Measurements from ENCODE around the gene TTYH2.
"Not testable (repeated sequence)": the region's sequence is repeated elsewhere in the genome, so short reads cannot be mapped to it uniquely, and the experiment has no call there.

The TTYH2 gene

DNA sequence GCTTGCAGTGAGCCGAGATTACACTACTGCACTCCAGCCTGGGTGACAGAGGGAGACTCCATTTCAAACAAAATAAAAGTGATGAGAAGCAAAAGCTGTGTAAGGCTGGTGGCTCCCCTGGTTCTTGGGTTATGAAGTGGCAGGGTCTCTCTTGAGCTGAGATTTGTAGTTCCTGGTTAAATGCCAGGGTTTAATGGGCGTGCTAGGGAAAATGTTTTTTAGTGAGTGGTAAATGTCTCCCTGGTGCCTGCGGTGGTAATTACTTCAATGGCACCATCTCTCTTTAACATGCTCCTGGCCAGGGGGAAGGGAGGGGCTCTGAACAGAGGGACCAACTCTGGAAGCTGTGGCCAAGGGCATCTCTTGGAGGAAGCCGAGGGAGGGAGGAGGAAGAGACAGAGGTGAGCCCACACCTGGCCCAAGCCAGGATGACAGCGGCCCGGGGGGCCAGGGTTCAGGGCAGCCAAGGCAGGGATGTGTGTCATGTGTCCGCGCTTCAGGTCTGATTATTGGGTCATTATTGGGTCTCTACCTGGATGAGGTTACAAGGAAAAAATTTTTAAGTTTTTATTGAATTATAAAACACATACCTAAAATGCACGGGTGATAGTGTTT lies 27.7 kb upstream of the TTYH2 start:
- H3K27ac ChIP-seq = no peak overlapping the region
- TF ChIP-seq ZFX (IDR thresholded peaks at IDR 0.05) = no peak
- TF ChIP-seq, protein P1, sequence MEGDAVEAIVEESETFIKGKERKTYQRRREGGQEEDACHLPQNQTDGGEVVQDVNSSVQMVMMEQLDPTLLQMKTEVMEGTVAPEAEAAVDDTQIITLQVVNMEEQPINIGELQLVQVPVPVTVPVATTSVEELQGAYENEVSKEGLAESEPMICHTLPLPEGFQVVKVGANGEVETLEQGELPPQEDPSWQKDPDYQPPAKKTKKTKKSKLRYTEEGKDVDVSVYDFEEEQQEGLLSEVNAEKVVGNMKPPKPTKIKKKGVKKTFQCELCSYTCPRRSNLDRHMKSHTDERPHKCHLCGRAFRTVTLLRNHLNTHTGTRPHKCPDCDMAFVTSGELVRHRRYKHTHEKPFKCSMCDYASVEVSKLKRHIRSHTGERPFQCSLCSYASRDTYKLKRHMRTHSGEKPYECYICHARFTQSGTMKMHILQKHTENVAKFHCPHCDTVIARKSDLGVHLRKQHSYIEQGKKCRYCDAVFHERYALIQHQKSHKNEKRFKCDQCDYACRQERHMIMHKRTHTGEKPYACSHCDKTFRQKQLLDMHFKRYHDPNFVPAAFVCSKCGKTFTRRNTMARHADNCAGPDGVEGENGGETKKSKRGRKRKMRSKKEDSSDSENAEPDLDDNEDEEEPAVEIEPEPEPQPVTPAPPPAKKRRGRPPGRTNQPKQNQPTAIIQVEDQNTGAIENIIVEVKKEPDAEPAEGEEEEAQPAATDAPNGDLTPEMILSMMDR (conservative IDR thresholded peaks at IDR 0.05) = no peak

DNA sequence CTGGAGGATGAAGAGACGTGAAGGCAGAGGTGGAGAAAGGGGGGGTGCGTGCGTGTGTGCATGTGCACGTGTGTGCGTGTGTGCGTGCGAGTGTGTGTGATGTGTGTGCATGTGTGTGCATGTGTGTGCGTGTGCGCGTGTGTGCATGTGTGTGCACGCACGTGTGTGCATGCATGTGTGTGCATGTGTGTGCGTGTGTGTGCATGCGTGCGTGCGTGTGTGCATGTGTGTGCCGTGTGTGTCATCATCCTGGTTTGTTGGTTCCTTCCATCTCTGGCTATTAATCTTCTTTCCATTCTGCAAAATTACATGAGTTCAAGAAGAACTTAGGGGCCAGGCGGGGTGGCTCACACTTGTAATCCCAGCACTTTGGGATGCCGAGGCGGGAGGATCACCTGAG lies 26.9 kb upstream of the TTYH2 start:
- no peak overlapping the region for H3K27ac ChIP-seq
- TF ChIP-seq, protein P1 (conservative IDR thresholded peaks at IDR 0.05) = no peak
- no peak for TF ChIP-seq ZFX (IDR thresholded peaks at IDR 0.05)

DNA sequence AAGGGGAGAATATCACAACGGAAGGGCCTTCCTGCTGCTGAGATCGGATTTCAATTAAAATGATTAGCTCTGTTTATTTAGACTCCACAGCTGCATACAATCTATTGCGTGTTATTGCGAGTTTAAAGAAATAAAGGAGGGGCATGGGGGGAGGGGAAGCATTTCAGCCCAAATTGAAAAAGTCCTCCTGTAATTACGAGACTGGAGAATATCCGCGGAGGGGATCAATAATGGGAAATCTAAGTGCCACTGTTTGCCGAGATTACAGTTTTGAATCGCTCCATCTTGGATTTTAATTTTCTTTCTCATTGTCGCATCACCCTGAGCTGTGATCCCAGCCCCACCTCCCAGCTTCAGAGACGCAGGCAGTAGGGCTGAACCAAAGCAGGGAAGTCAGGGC lies 25.6 kb upstream of the TTYH2 start:
- H3K27ac ChIP-seq = no peak overlapping the region
- TF ChIP-seq, protein P1 (conservative IDR thresholded peaks at IDR 0.05) = no peak
- no peak for TF ChIP-seq ZFX (IDR thresholded peaks at IDR 0.05)

DNA sequence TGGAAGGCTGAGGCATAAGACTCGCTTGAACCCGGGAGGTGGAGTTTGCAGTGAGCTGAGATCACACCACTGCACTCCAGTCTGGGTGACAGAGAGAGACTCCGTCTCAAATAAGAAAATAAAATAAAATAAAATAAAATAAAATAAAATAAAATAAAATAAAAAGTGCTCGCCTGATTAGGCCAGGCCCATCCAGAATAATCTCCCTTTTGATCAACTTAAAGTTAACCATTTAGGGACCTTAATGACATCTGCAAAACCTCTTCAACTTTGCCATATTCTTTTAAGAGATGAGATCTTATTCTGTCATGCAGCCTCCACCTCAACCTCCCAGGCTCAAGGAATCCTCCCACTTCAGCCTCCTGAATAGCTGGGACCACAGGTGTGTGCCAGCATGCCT lies 24.7 kb upstream of the TTYH2 start:
- H3K27ac ChIP-seq = not testable (repeated sequence)

DNA sequence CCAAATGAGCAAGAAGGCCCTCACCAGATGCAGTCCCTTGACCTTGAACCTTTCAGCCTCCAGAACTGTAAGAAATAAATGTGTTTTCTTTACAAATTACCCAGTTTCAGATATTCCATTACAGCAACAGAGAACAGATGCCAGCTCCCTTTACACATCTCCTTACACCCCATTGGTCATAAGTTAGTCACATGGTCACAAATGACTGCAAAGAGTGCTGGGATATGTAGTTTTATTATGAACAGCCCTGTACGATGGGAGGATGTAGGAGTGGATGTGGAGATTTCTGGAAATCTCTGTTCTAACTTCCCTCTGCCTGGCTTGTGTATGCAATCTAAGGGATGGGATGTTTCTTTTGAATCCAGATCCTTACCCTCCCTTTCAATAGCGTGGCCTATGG lies 23.2 kb upstream of the TTYH2 start:
- no peak for TF ChIP-seq ZFX (IDR thresholded peaks at IDR 0.05)
- TF ChIP-seq, protein P1 (conservative IDR thresholded peaks at IDR 0.05) = no peak
- H3K27ac ChIP-seq = no peak overlapping the region

DNA sequence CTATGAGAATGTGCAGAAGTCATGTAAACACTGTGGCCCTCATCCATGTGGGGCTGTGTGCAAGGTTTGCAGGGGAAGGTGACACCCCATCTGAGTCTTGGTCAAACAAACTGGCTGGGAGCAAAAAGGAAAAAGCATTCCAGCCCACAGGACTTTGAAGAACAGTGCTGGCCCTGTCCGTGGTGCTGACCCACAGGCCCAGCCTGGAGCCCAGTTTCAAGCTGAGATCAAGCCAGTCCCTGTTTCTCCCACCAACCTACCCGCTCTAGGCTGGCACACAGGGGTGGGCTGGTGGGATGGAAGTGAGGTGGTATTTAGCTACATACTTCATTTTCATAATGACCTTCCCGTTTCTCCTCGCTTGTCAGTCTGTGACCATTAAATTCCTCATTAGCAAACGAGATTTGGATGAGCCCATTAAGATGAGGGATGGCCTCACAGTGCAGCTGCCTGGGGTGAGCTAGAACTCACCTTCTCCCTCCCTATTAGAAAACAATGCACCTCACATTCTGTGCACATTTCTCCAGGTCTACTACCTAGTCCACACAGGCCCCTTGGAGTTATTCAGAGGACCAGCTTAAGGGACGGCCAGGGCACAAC lies 22.5 kb upstream of the TTYH2 start:
- no peak for TF ChIP-seq ZFX (IDR thresholded peaks at IDR 0.05)
- TF ChIP-seq, protein P1 (conservative IDR thresholded peaks at IDR 0.05) = no peak
- no peak overlapping the region for H3K27ac ChIP-seq

DNA sequence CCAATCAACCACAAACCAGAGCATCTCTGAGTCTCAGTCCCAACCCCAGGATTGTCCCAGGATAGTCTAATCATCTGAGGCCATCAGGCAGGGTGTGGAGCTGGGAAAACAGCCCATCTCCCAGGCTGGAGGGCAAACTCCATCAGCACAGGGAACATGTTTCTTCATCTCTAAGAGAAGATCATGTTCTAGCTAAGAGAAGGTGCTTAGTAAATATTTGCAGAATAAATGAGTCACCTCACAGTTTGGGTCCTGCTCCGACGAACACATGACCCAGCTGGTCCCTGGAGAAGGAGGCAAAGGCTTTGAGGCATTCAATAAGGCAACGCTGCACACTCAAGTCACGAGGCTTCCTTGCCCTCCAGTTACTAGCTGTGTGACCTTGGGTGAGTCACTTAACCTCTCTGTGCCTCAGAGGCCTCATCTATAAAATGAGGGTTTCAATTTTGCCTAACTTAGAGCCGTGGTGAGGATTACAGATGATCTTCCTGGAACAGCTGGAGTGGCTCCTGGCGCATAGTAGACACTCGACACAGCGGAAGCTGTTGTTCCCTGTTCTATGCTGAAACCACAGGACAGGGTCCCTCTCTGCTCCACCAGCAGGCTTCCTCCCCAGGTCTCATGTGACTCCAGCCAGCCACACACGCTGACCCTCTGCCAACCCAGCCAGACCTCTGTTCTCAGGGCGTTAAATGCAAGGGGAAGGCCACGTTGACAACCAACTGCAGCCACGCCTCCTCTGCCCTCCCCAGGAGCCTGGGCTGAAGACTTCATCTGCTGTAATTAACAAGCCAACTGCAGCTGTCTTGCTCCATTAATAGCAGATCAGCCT lies 20.2 kb upstream of the TTYH2 start:
- TF ChIP-seq, protein P1 (conservative IDR thresholded peaks at IDR 0.05) = no peak
- TF ChIP-seq ZFX (IDR thresholded peaks at IDR 0.05) = no peak
- H3K27ac ChIP-seq = peak overlapping the region; percentile 51

All from C4-2B (cell line).